Suprapubic skin (tissue), 4 donors: ENCODE results near the gene ABCA7.

Experiments used
- CTCF ChIP-seq, 2 donors: fragments of 200-600 bp in 1 of 2; fragments of 450-650 bp in 1 of 2; sonication (generic) in 1 of 2; IDR thresholded peaks; one replicate each; pipeline ENCODE4 v1.5.1; 2016 to 2019; ENCODE audit warnings: antibody characterized with exemption in 2 of 2, mild to moderate bottlenecking in 1 of 2, moderate library complexity in 1 of 2
- POLR2A ChIP-seq, 2 donors: fragments of 450-650 bp; IDR thresholded peaks; one replicate each; pipeline ENCODE4 v1.6.1; 2017; ENCODE audit warnings: antibody characterized with exemption in 2 of 2, mild to moderate bottlenecking in 2 of 2, moderate library complexity in 2 of 2
- POLR2AphosphoS5 ChIP-seq, 3 donors: sonication (generic); formaldehyde crosslinking; IDR thresholded peaks; one replicate each; pipeline ENCODE4 v1.6.1; 2017; ENCODE audit warnings: antibody characterized with exemption in 3 of 3

GRCh38 chr19:1066251-1066747, 26.4 kb downstream of the ABCA7 start:
- TF ChIP-seq CTCF (IDR thresholded peaks at IDR 0.05) (no peak), POLR2A (IDR thresholded peaks at IDR 0.05) (no peak), POLR2AphosphoS5 (IDR thresholded peaks at IDR 0.05) (no peak)
